HEK293T (cell line): ENCODE measurements around the gene ABCB4.
"Not testable (repeated sequence)": the region's sequence is repeated elsewhere in the genome, so short reads cannot be mapped to it uniquely, and the experiment has no call there.

Experiments
- ARNT ChIP-seq: fragments of 450-650 bp; IDR thresholded peaks from 2 replicates; pipeline ENCODE4 v1.6.1; 2017; ENCODE audit warnings: mild to moderate bottlenecking
- BHLHE40 ChIP-seq: fragments of 450-650 bp; IDR thresholded peaks from 2 replicates; pipeline ENCODE4 v1.6.1; 2016; ENCODE audit warnings: mild to moderate bottlenecking, moderate library complexity, borderline replicate concordance
- CTBP1 ChIP-seq: fragments of 450-650 bp; IDR thresholded peaks from 2 replicates; pipeline ENCODE4 v1.6.1; 2016; ENCODE audit warnings: borderline replicate concordance
- ELF4 ChIP-seq: fragments of 450-650 bp; IDR thresholded peaks from 2 replicates; pipeline ENCODE4 v1.6.1; 2017; ENCODE audit warnings: antibody characterized with exemption
- FOXK2 ChIP-seq: fragments of 450-650 bp; IDR thresholded peaks from 2 replicates; pipeline ENCODE4 v1.6.1; 2016; ENCODE audit warnings: mild to moderate bottlenecking
- FOXM1 ChIP-seq: fragments of 450-650 bp; IDR thresholded peaks from 2 replicates; pipeline ENCODE4 v1.6.1; 2017; ENCODE audit warnings: mild to moderate bottlenecking, borderline replicate concordance
- HDGF ChIP-seq: fragments of 450-650 bp; IDR thresholded peaks from 2 replicates; pipeline ENCODE4 v1.6.1; 2017; ENCODE audit warnings: antibody characterized with exemption, borderline replicate concordance
- L3MBTL2 ChIP-seq: fragments of 450-650 bp; conservative IDR thresholded peaks from 2 replicates; pipeline ENCODE4 v1.6.1; 2016; ENCODE audit warnings: mild to moderate bottlenecking
- LEF1 ChIP-seq: fragments of 450-650 bp; IDR thresholded peaks from 2 replicates; pipeline ENCODE4 v1.6.1; 2017; ENCODE audit warnings: mild to moderate bottlenecking, borderline replicate concordance
- NFRKB ChIP-seq: fragments of 450-650 bp; IDR thresholded peaks from 2 replicates; pipeline ENCODE4 v1.6.1; 2016; ENCODE audit warnings: mild to moderate bottlenecking, moderate library complexity
- SP1 ChIP-seq: fragments of 450-650 bp; IDR thresholded peaks from 2 replicates; pipeline ENCODE4 v1.6.1; 2017
- SUZ12 ChIP-seq: fragments of 450-650 bp; IDR thresholded peaks from 2 replicates; pipeline ENCODE4 v1.6.1; 2016; ENCODE audit warnings: mild to moderate bottlenecking
- TARDBP ChIP-seq: fragments of 450-650 bp; IDR thresholded peaks from 2 replicates; pipeline ENCODE4 v1.6.1; 2016
- ZNF384 ChIP-seq: fragments of 450-650 bp; IDR thresholded peaks from 2 replicates; pipeline ENCODE4 v1.6.1; 2016

GRCh38 chr7:87464830-87465533 lies 10.5 kb downstream of the ABCB4 start:
- TF ChIP-seq SP1, FOXM1, BHLHE40, L3MBTL2, LEF1, NFRKB, ELF4, FOXK2, TARDBP, ARNT, ZNF384, HDGF, SUZ12, CTBP1: not testable (repeated sequence)
